HepG2 (cell line): ENCODE measurements around the gene CDC14A. TPM values are rescaled to one million over a fixed set of nuclear protein-coding genes. Genes with fewer than 3 reads are reported as not detected.

Experiments used
- ARNTL ChIP-seq: sonication (generic); formaldehyde crosslinking; IDR thresholded peaks from 2 replicates; pipeline ENCODE4 v1.4.0; 2020; ENCODE audit warnings: mild to moderate bottlenecking, missing genetic modification reagents
- PAF1 ChIP-seq: IDR thresholded peaks from 2 replicates; pipeline ENCODE4 v1.6.1; 2016; ENCODE audit warnings: missing genetic modification reagents, missing compliant biosample characterization
- POLR2A ChIP-seq, 2 experiments: IDR thresholded peaks; 2 replicates each; pipeline ENCODE4 v1.6.1; 2011; ENCODE audit warnings: low read depth in 2 of 2, low read length in 2 of 2, mild to moderate bottlenecking in 1 of 2, moderate library complexity in 1 of 2; ENCODE audit not compliant: insufficient read depth in 1 of 2
- SIX4 ChIP-seq: sonication (generic); formaldehyde crosslinking; IDR thresholded peaks from 2 replicates; pipeline ENCODE4 v1.4.0; 2020; ENCODE audit warnings: missing genetic modification reagents
- SRY ChIP-seq: sonication (generic); formaldehyde crosslinking; IDR thresholded peaks from 2 replicates; pipeline ENCODE4 v1.8.0; 2022; ENCODE audit warnings: mild to moderate bottlenecking, missing genetic modification reagents
- TARDBP ChIP-seq: sonication (generic); formaldehyde crosslinking; IDR thresholded peaks from 2 replicates; pipeline ENCODE4 v1.8.0; 2022; ENCODE audit warnings: mild to moderate bottlenecking, missing genetic modification reagents
- ZKSCAN1 ChIP-seq: fragments of 150-350 bp; IDR thresholded peaks from 2 replicates; pipeline ENCODE4 v1.6.1; 2014; ENCODE audit warnings: low read length
- ZNF235 ChIP-seq: sonication (generic); formaldehyde crosslinking; IDR thresholded peaks from 2 replicates; pipeline ENCODE4 v1.8.1; 2023; ENCODE audit warnings: mild to moderate bottlenecking, missing genetic modification reagents, borderline replicate concordance
- ZNF253 ChIP-seq: sonication (generic); formaldehyde crosslinking; IDR thresholded peaks from 2 replicates; pipeline ENCODE4 v1.8.0; 2022; ENCODE audit warnings: mild to moderate bottlenecking, missing genetic modification reagents, borderline replicate concordance
- ZNF3 ChIP-seq: IDR thresholded peaks from 2 replicates; pipeline ENCODE4 v1.7.0; 2017; ENCODE audit warnings: inconsistent platforms
- ZNF775 ChIP-seq: sonication (generic); formaldehyde crosslinking; IDR thresholded peaks from 2 replicates; pipeline ENCODE4 v1.4.0; 2020; ENCODE audit warnings: missing genetic modification reagents, mild to moderate bottlenecking, moderate library complexity, borderline replicate concordance
- polyA plus RNA-seq, 8 experiments: library from polyadenylated mRNA; depleted of rRNA in 3 of 8; stranded (reverse) in 7 of 8; unstranded in 1 of 8; fragments of >200 nt; fragmentation: Illumina TruSeq in 4 of 8; extraction: Trizol in 4 of 8; gene quantifications; 2 replicates each; pipeline versions ENCODE4 v1.2.1 to v1.2.3, GENCODE V29; 2011 to 2016; ENCODE audit warnings: low read depth in 4 of 8, missing spikeins in 1 of 8, mixed read lengths in 1 of 8; ENCODE audit not compliant: insufficient read depth in 1 of 8
- total RNA-seq, 5 experiments: library from RNA; depleted of rRNA; stranded (reverse); fragments of >200 nt; fragmentation: Illumina TruSeq; extraction: Trizol; gene quantifications; 2 replicates each; pipeline ENCODE4 v1.2.3, GENCODE V29; 2016; ENCODE audit warnings: low read depth in 1 of 5
- TF ChIP-seq, protein P1 (sequence below): sonication (generic); formaldehyde crosslinking; IDR thresholded peaks from 2 replicates; pipeline ENCODE4 v1.8.0; 2022; ENCODE audit warnings: missing genetic modification reagents, mild to moderate bottlenecking, moderate library complexity, borderline replicate concordance
- TF ChIP-seq, protein P2 (sequence below): sonication (generic); formaldehyde crosslinking; IDR thresholded peaks from 2 replicates; pipeline ENCODE4 v1.8.0; 2022; ENCODE audit warnings: mild to moderate bottlenecking, missing genetic modification reagents
- TF ChIP-seq, protein P3 (sequence below): sonication (generic); formaldehyde crosslinking; IDR thresholded peaks from 2 replicates; pipeline ENCODE4 v1.4.0; 2020; ENCODE audit warnings: missing genetic modification reagents
- TF ChIP-seq, protein P4 (sequence below): sonication (generic); formaldehyde crosslinking; IDR thresholded peaks from 2 replicates; pipeline ENCODE4 v1.9.0; 2021; ENCODE audit warnings: mild to moderate bottlenecking, missing genetic modification reagents

Gene CDC14A
- total and polyA plus RNA-seq, 2 of the 13 experiments (the other 11 are each of a cell fraction or from before 2014, with no cell fraction given): 2.8 to 4.9 TPM

DNA sequence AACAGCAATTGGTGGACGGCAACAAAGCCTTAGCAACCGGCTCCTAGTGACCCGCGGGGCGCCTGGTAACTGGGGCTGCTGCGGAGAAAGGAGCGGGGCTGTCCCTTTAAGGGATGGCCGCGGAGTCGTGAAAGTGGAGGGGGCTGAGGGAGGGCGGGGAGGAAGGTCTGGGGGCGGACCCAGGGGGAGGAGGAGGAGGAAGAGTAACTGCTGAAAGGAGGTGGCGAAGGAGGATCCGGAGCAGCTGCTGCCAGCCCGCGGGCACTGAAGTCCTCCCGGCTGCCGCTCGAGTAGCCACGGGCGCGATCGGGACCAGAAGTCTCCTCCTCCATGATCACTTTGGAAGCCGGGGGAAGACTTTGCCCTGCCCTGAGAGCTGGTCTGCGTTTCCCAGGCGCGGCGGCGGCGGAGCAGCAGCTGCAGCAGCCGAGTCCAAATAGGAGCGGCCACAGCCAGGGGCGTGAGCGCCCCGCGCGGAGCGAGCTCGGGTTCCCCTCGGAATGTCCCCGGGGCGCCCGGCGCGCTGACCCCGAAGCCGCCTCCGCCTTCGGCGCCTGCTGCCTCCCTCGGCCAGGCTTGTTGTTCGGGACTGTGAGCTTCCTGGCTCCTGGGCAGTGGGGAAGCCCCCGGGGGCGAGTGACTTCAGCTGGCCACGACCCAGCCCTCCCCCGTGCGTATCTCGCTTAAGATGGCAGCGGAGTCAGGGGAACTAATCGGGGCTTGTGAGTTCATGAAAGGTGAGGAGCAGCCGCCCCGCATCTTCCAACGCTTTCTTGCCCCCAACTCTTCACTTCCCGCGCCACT is at the start of gene CDC14A (continued):
- TF ChIP-seq, protein P1, sequence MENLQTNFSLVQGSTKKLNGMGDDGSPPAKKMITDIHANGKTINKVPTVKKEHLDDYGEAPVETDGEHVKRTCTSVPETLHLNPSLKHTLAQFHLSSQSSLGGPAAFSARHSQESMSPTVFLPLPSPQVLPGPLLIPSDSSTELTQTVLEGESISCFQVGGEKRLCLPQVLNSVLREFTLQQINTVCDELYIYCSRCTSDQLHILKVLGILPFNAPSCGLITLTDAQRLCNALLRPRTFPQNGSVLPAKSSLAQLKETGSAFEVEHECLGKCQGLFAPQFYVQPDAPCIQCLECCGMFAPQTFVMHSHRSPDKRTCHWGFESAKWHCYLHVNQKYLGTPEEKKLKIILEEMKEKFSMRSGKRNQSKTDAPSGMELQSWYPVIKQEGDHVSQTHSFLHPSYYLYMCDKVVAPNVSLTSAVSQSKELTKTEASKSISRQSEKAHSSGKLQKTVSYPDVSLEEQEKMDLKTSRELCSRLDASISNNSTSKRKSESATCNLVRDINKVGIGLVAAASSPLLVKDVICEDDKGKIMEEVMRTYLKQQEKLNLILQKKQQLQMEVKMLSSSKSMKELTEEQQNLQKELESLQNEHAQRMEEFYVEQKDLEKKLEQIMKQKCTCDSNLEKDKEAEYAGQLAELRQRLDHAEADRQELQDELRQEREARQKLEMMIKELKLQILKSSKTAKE (CRISPR knock-in tag): 0 out of 2 replicates have a peak, but pooled peaks have one; percentile 27
- TF ChIP-seq SRY (CRISPR knock-in tag) (0 out of 2 replicates have a peak, but pooled peaks have one; percentile 36), ARNTL (CRISPR knock-in tag) (0 out of 2 replicates have a peak, but pooled peaks have one; percentile 24), ZNF775 (CRISPR knock-in tag) (no peak), SIX4 (CRISPR knock-in tag) (no peak), TARDBP (CRISPR knock-in tag) (no peak), ZNF235 (CRISPR knock-in tag) (no peak; the same call in 1 of the 2 replicates), PAF1 (no peak), POLR2A (IDR thresholded peaks at IDR 0.05; ENCODE audit: insufficient read depth in 1 of 2, low read depth in 2 of 2, low read length in 2 of 2) (peak; percentile 76 to 81; a peak in 3 of 4 replicates), ZNF253 (CRISPR knock-in tag) (no peak), ZNF3 (CRISPR knock-in tag) (no peak), ZKSCAN1 (no peak)
- TF ChIP-seq, protein P2, sequence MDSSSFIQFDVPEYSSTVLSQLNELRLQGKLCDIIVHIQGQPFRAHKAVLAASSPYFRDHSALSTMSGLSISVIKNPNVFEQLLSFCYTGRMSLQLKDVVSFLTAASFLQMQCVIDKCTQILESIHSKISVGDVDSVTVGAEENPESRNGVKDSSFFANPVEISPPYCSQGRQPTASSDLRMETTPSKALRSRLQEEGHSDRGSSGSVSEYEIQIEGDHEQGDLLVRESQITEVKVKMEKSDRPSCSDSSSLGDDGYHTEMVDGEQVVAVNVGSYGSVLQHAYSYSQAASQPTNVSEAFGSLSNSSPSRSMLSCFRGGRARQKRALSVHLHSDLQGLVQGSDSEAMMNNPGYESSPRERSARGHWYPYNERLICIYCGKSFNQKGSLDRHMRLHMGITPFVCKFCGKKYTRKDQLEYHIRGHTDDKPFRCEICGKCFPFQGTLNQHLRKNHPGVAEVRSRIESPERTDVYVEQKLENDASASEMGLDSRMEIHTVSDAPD (CRISPR knock-in tag): no peak
- TF ChIP-seq, protein P3, sequence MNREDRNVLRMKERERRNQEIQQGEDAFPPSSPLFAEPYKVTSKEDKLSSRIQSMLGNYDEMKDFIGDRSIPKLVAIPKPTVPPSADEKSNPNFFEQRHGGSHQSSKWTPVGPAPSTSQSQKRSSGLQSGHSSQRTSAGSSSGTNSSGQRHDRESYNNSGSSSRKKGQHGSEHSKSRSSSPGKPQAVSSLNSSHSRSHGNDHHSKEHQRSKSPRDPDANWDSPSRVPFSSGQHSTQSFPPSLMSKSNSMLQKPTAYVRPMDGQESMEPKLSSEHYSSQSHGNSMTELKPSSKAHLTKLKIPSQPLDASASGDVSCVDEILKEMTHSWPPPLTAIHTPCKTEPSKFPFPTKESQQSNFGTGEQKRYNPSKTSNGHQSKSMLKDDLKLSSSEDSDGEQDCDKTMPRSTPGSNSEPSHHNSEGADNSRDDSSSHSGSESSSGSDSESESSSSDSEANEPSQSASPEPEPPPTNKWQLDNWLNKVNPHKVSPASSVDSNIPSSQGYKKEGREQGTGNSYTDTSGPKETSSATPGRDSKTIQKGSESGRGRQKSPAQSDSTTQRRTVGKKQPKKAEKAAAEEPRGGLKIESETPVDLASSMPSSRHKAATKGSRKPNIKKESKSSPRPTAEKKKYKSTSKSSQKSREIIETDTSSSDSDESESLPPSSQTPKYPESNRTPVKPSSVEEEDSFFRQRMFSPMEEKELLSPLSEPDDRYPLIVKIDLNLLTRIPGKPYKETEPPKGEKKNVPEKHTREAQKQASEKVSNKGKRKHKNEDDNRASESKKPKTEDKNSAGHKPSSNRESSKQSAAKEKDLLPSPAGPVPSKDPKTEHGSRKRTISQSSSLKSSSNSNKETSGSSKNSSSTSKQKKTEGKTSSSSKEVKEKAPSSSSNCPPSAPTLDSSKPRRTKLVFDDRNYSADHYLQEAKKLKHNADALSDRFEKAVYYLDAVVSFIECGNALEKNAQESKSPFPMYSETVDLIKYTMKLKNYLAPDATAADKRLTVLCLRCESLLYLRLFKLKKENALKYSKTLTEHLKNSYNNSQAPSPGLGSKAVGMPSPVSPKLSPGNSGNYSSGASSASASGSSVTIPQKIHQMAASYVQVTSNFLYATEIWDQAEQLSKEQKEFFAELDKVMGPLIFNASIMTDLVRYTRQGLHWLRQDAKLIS: no peak
- TF ChIP-seq, protein P4, sequence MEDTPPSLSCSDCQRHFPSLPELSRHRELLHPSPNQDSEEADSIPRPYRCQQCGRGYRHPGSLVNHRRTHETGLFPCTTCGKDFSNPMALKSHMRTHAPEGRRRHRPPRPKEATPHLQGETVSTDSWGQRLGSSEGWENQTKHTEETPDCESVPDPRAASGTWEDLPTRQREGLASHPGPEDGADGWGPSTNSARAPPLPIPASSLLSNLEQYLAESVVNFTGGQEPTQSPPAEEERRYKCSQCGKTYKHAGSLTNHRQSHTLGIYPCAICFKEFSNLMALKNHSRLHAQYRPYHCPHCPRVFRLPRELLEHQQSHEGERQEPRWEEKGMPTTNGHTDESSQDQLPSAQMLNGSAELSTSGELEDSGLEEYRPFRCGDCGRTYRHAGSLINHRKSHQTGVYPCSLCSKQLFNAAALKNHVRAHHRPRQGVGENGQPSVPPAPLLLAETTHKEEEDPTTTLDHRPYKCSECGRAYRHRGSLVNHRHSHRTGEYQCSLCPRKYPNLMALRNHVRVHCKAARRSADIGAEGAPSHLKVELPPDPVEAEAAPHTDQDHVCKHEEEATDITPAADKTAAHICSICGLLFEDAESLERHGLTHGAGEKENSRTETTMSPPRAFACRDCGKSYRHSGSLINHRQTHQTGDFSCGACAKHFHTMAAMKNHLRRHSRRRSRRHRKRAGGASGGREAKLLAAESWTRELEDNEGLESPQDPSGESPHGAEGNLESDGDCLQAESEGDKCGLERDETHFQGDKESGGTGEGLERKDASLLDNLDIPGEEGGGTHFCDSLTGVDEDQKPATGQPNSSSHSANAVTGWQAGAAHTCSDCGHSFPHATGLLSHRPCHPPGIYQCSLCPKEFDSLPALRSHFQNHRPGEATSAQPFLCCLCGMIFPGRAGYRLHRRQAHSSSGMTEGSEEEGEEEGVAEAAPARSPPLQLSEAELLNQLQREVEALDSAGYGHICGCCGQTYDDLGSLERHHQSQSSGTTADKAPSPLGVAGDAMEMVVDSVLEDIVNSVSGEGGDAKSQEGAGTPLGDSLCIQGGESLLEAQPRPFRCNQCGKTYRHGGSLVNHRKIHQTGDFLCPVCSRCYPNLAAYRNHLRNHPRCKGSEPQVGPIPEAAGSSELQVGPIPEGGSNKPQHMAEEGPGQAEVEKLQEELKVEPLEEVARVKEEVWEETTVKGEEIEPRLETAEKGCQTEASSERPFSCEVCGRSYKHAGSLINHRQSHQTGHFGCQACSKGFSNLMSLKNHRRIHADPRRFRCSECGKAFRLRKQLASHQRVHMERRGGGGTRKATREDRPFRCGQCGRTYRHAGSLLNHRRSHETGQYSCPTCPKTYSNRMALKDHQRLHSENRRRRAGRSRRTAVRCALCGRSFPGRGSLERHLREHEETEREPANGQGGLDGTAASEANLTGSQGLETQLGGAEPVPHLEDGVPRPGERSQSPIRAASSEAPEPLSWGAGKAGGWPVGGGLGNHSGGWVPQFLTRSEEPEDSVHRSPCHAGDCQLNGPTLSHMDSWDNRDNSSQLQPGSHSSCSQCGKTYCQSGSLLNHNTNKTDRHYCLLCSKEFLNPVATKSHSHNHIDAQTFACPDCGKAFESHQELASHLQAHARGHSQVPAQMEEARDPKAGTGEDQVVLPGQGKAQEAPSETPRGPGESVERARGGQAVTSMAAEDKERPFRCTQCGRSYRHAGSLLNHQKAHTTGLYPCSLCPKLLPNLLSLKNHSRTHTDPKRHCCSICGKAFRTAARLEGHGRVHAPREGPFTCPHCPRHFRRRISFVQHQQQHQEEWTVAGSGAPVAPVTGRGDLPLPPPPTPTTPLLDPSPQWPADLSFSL (CRISPR knock-in tag): 0 out of 2 replicates have a peak, but pooled peaks have one; percentile 51
